Retinal pigment epithelial cell (primary cell): ENCODE data around the gene AGBL1.

Experiments used
- DNase-seq: peaks from one replicate; pipeline ENCODE4 v3.0.0-alpha.2; 2010; ENCODE audit warnings: low read depth
- H3K4me3 ChIP-seq: 2 replicates; pipeline ENCODE4 v1.5.1; 2011; ENCODE audit warnings: mild to moderate bottlenecking, low read length, control low read depth, moderate library complexity
- TF ChIP-seq, protein P1 (sequence below): conservative IDR thresholded peaks from 2 replicates; pipeline ENCODE4 v1.5.1; 2011; ENCODE audit warnings: low read depth, low read length, control low read depth, inconsistent platforms

Gene AGBL1

DNA sequence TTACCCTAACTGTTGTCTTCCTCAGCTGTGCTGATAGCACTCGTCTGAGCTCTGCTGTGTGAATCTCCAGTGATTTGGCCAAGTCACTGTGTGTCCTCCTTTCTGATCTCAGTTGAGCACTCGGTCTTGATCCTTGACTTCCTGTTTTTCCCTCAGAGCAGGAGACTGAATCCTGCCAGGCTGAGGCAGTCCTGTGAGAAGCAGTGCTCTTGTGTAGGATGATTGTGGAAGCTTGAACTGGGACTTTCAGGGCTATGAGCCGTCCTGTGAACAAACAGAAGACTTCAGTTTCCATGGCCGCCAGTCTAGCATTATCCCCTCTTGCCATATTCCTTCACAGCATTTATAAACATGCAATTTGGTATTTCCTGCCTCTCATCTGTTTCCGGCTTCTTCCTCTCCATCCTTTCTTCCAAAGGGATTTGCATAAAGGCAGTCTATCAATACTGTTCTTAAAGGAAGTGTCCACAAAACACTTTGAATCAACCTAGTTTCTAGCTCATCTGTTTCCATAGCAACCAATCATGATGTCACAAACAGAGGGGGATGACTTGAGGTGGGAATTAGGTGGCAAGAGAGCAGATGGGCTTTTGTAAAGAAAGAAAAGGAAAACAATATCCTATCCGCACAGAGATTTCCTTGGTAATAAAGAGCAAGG, 237.2 kb downstream of the AGBL1 start:
- TF ChIP-seq, protein P1, sequence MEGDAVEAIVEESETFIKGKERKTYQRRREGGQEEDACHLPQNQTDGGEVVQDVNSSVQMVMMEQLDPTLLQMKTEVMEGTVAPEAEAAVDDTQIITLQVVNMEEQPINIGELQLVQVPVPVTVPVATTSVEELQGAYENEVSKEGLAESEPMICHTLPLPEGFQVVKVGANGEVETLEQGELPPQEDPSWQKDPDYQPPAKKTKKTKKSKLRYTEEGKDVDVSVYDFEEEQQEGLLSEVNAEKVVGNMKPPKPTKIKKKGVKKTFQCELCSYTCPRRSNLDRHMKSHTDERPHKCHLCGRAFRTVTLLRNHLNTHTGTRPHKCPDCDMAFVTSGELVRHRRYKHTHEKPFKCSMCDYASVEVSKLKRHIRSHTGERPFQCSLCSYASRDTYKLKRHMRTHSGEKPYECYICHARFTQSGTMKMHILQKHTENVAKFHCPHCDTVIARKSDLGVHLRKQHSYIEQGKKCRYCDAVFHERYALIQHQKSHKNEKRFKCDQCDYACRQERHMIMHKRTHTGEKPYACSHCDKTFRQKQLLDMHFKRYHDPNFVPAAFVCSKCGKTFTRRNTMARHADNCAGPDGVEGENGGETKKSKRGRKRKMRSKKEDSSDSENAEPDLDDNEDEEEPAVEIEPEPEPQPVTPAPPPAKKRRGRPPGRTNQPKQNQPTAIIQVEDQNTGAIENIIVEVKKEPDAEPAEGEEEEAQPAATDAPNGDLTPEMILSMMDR, result no peak
- no peak for DNase-seq

DNA sequence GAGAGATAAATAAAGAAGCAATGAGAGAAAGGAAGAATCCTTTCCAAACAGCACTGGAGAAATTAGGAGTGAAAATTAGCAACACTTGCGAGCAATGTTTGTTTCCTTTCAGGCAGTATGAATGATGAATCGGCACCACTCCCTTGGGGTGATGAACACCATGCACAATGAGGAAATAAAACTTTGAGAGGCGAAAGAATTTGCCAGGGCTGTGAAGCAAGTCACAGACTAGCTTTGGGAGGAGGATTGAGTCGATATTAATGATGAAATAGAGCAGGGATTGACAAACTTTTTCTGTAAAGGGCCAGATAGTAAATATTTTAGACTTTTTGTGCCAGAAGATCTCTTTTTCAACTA, 237.7 kb downstream of the AGBL1 start:
- DNase-seq, result no peak
- no peak overlapping the region for H3K4me3 ChIP-seq
- TF ChIP-seq, protein P1, result no peak

More for the DNA sequence above, 237.2 kb downstream of the AGBL1 start:
- H3K4me3 ChIP-seq, result no peak overlapping the region

DNA sequence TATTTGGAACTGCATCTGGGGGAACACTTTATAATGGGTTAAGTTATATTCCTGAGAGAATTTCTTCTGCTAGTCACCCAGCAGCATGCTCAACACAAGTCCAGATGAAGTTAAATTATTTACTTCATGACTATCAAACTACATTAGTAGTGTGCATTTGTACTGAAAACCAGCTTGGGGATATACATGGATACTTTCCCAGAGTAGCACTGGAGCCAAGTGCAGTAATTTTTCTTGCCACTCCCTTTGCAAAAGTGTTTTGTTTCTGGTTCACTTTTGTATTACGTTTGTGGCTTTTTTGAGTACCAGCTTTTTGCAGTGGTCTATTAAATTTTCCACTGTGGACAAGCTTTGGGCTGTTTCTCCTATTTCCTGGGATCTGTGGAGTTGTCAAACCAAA, 243.0 kb downstream of the AGBL1 start:
- no peak for DNase-seq
- no peak overlapping the region for H3K4me3 ChIP-seq
- TF ChIP-seq, protein P1, result no peak

DNA sequence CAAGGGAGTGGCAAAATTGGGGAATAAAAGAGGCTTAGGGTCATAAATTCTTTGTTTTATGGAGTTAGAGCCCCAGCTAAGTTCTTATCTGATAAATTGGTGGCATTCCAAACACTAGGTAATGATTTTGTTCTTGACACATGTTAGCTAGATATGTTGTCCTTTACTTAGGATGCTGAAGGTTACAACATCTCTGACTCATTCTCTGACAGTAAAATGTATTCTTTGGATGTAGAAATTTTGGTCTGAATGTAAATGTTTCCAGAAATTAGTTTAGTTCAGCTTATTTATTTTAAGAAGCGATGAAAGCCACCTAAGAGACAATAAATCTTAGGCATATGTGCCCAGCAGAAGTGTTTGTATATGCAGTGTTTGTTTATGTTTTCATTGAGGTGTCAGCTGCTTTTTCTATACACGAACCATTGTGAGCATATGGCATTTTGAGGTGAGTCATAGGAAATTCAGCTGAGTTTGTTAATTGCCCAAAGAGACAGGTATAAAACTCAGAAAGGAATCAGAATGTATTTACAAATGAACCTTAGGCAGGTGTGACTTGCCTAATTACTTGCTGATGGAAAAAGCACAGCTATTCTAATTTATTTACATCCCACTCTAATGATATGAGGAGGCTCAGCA, 247.7 kb downstream of the AGBL1 start:
- TF ChIP-seq, protein P1, result no peak
- no peak overlapping the region for H3K4me3 ChIP-seq
- DNase-seq, result no peak

DNA sequence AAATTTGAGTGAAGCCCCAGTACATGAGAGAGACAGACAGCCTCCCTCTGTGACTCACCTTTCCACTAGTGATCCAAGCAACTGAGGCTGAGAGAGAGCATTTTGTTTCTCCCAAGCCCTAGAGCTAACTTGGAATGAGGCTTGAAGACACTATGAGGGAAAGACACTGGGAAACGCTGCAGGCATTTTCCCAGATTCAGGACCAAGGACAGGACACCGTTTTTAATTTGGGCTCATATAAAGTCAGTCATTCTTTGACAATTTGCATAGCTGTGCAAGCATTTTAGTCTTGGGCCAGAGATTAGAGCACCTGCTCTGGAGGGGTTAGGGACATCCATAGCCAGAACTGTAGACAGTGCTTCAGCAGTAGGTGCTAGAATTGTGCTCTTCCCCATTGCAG, 249.0 kb downstream of the AGBL1 start:
- H3K4me3 ChIP-seq, result no peak overlapping the region
- TF ChIP-seq, protein P1, result no peak
- no peak for DNase-seq

DNA sequence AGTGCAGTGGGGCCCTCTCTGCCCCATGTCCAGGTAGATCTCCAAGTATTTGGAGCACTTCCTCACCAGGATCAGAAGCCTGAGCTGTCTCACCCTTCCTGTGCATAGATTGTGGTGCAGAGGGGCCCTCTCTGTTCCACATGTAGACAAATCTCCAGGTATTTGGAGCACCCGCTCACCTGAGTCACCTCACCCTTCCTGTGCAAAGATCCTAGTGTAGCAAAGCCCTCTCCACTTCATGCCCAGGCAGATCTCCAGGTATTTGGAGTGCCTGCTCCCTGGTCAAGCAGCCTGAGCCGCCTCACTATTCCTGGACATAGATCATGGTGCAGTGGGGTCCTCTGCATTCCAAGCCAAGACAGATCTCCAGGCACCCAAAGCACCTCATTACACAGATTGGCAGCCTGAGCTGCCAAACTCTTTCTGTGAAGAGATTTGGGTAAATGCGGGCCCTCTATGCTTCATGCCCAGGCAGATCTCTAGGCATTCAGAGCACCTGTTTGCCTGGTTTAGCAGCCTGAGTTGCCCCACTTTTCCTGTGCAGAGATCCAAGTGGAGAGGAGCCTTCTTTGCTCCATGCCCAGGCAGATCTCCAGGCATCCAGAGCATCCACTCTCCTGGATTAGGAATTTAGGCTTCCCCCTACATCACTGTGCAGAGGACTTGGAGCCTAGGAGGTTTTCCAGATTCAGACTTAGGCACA, 249.8 kb downstream of the AGBL1 start:
- no peak overlapping the region for H3K4me3 ChIP-seq
- TF ChIP-seq, protein P1, result no peak
- no peak for DNase-seq
